ACC112 (cell line): ENCODE data around the gene POLA2.
"Not testable (repeated sequence)": the region's sequence is repeated elsewhere in the genome, so short reads cannot be mapped to it uniquely, and the experiment has no call there.

Source experiments
- H2AFZ ChIP-seq: fragments of 200-600 bp; sonication (generic); one replicate; pipeline ENCODE4 v1.6.0; 2017; ENCODE audit warnings: antibody characterized with exemption, low read length; ENCODE audit not compliant: unreplicated experiment
- H3K27ac ChIP-seq: fragments of 200-600 bp; sonication (generic); 2 replicates; pipeline ENCODE4 v1.5.1; 2014; ENCODE audit warnings: low read depth, mild to moderate bottlenecking, antibody characterized with exemption, low read length, moderate library complexity
- H3K27me3 ChIP-seq: fragments of 200-600 bp; sonication (generic); 2 replicates; pipeline ENCODE4 v1.6.1; 2014; ENCODE audit warnings: mild to moderate bottlenecking, antibody characterized with exemption, low read length, moderate library complexity, mixed read lengths; ENCODE audit not compliant: insufficient read depth
- H3K36me3 ChIP-seq: fragments of 200-600 bp; sonication (generic); 2 replicates; pipeline ENCODE4 v1.6.1; 2016; ENCODE audit warnings: mild to moderate bottlenecking, antibody characterized with exemption, low read length, moderate library complexity, mixed read lengths; ENCODE audit not compliant: insufficient read depth
- H3K4me1 ChIP-seq: fragments of 200-600 bp; sonication (generic); one replicate; pipeline ENCODE4 v1.6.1; 2016; ENCODE audit warnings: low read length, mixed read lengths; ENCODE audit not compliant: insufficient read depth, unreplicated experiment, control insufficient read depth
- H3K4me3 ChIP-seq: fragments of 200-600 bp; sonication (generic); 2 replicates; pipeline ENCODE4 v1.5.1; 2014; ENCODE audit warnings: mild to moderate bottlenecking, low read depth, low read length
- H3K79me2 ChIP-seq: fragments of 200-600 bp; sonication (generic); one replicate; pipeline ENCODE4 v1.6.0; 2016; ENCODE audit warnings: low read length; ENCODE audit not compliant: control insufficient read depth, unreplicated experiment, insufficient read depth

Gene POLA2

GRCh38 chr11:65243797-65244196 is 18.0 kb upstream of the POLA2 start:
- H3K36me3 ChIP-seq: no peaks in the 10 kb centered on the region
- no peak overlapping the region for H3K4me3 ChIP-seq
- no peaks in the 10 kb centered on the region for H3K27me3 ChIP-seq
- no peaks in the 10 kb centered on the region for H3K79me2 ChIP-seq
- no peak overlapping the region for H2AFZ ChIP-seq
- H3K4me1 ChIP-seq: no peaks in the 10 kb centered on the region
- no peak overlapping the region for H3K27ac ChIP-seq

GRCh38 chr11:65245046-65245445 is 16.7 kb upstream of the POLA2 start:
- not testable (repeated sequence) for H3K36me3 ChIP-seq, H3K27ac ChIP-seq, H3K4me3 ChIP-seq, H3K4me1 ChIP-seq, H3K79me2 ChIP-seq, H3K27me3 ChIP-seq, H2AFZ ChIP-seq

- H3K27ac ChIP-seq: no peak overlapping the region
- H3K4me3 ChIP-seq: no peak overlapping the region
- no peaks in the 10 kb centered on the region for H3K79me2 ChIP-seq
- H2AFZ ChIP-seq: no peak overlapping the region
- no peaks in the 10 kb centered on the region for H3K4me1 ChIP-seq
- H3K27me3 ChIP-seq: no peaks in the 10 kb centered on the region
- no peaks in the 10 kb centered on the region for H3K36me3 ChIP-seq
These were observed 15.3 kb upstream of the POLA2 start for GRCh38 chr11:65246506-65246905.

DNA sequence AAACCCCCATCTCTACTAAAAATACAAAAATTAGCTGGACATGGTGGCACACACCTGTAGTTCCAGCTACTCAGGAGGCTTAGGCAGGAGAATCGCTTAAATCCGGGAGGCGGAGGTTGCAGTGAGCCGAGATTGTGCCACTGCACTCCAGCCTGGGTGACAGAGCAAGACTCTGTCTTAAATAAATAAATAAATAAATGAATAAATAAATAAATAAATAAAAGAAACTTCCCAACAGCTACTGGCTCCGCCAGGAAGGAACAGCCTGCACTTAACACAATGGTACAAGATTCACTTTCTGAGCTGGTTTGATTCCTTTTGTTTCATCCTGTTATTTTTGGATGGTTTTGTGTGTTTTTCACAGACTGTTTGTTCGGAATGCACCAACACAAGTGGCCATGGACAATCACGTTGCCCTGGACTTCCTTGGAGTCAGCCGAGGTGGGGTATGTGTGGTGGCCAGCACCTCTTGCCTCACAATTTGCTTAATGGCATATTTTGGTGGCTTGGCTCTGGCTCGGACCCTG is 13.5 kb upstream of the POLA2 start:
- H3K27ac ChIP-seq, H2AFZ ChIP-seq, H3K27me3 ChIP-seq, H3K4me1 ChIP-seq, H3K36me3 ChIP-seq, H3K79me2 ChIP-seq, H3K4me3 ChIP-seq: not testable (repeated sequence)

GRCh38 chr11:65251476-65251875 is 10.3 kb upstream of the POLA2 start:
- Histone ChIP-seq H3K4me1 (peaks cover 4% of the 10 kb centered on the region), H3K27ac (no peak overlapping the region), H3K4me3 (no peak overlapping the region)

GRCh38 chr11:65254724-65255123 is 7.0 kb upstream of the POLA2 start:
- H2AFZ ChIP-seq: no peak overlapping the region
- no peaks in the 10 kb centered on the region for H3K36me3 ChIP-seq
- H3K27me3 ChIP-seq: no peaks in the 10 kb centered on the region
- no peak overlapping the region for H3K27ac ChIP-seq
- H3K79me2 ChIP-seq: no peaks in the 10 kb centered on the region
- peaks cover 4% of the 10 kb centered on the region for H3K4me1 ChIP-seq
- no peak overlapping the region for H3K4me3 ChIP-seq

More at GRCh38 chr11:65251476-65251875, 10.3 kb upstream of the POLA2 start:
- Histone ChIP-seq H3K36me3 (no peaks in the 10 kb centered on the region), H2AFZ (no peak overlapping the region), H3K79me2 (no peaks in the 10 kb centered on the region), H3K27me3 (no peaks in the 10 kb centered on the region)

DNA sequence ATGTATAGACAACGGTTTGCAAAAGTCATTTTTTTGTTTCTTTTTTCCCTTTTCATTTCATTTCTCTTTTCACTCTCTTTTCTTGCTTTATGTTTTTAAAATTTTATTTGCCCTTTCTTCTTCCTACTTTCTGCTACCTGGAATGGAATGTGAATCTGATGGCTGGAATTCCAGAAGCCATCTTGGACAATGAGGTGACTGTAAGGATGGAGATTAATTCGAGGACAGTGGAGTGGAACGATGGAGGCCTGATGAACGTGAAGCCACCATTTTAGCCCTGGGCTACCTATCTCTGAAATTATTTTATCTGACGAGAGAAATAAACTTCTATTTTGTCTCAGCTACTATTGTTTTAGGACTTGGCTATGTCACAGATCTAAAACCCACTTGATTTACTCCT is 2.8 kb upstream of the POLA2 start:
- peaks cover 15% of the 10 kb centered on the region for H3K4me1 ChIP-seq
- H2AFZ ChIP-seq: no peak overlapping the region
- H3K36me3 ChIP-seq: no peaks in the 10 kb centered on the region
- no peak overlapping the region for H3K4me3 ChIP-seq
- peaks cover 21% of the 10 kb centered on the region for H3K79me2 ChIP-seq
- no peak overlapping the region for H3K27ac ChIP-seq
- H3K27me3 ChIP-seq: no peaks in the 10 kb centered on the region

GRCh38 chr11:65260302-65260701 is 1.5 kb upstream of the POLA2 start:
- Histone ChIP-seq H3K36me3 (no peaks in the 10 kb centered on the region), H3K4me3 (no peak overlapping the region), H3K27ac (no peak overlapping the region), H3K79me2 (peaks cover 33% of the 10 kb centered on the region), H2AFZ (no peak overlapping the region), H3K27me3 (no peaks in the 10 kb centered on the region), H3K4me1 (peaks cover 11% of the 10 kb centered on the region)

DNA sequence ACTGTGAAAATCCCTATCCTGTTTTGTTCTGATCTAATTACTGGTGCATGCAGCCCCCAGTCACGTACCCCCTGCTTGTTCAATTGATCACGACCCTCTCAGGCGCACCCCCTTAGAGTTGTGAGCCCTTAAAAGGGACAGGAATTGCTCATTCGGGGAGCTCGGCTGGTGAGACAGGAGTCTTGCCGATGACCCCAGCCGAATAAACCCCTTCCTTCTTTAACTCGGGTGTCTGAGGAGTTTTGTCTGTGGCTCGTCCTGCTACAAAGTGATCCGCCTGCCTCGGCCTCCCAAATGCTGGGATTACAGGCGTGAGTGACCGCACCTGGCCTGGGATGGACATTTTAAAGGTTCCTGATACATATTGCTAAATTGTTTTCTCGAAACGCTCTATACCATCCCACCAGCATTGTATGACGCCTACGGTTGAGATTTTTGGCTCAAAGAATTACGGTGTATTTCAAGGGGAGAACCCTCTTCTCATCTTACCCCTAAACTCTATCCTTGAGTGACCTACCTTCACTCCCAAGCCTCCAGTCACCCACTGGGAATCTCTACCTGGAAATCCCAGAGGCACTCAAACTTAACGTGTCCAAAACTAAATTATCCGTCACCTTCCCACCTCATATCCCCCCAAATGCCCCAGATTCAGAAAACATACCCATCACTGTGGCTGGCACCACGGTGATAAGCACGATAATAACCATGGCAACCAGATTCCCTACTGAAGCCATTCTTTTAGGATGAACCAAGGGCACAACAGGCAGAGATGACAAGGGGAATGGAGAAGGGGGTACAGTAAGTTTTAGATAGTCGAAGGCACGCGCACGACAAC is 789 bp upstream of the POLA2 start:
- H3K27me3 ChIP-seq: no peaks in the 10 kb centered on the region
- peaks cover 11% of the 10 kb centered on the region for H3K4me1 ChIP-seq
- H2AFZ ChIP-seq: peak overlapping the region; percentile 68
- H3K27ac ChIP-seq: peak overlapping the region; percentile 48
- no peaks in the 10 kb centered on the region for H3K36me3 ChIP-seq
- H3K79me2 ChIP-seq: peaks cover 40% of the 10 kb centered on the region
- H3K4me3 ChIP-seq: peak overlapping the region; percentile 89

GRCh38 chr11:65262381-65262680 is 569 bp downstream of the POLA2 start:
- Histone ChIP-seq H3K27ac (peak overlapping the region; percentile 78), H3K4me1 (peaks cover 11% of the 10 kb centered on the region), H3K79me2 (peaks cover 47% of the 10 kb centered on the region), H3K36me3 (no peaks in the 10 kb centered on the region), H2AFZ (peak overlapping the region; percentile 9), H3K4me3 (peak overlapping the region; percentile 89), H3K27me3 (no peaks in the 10 kb centered on the region)

DNA sequence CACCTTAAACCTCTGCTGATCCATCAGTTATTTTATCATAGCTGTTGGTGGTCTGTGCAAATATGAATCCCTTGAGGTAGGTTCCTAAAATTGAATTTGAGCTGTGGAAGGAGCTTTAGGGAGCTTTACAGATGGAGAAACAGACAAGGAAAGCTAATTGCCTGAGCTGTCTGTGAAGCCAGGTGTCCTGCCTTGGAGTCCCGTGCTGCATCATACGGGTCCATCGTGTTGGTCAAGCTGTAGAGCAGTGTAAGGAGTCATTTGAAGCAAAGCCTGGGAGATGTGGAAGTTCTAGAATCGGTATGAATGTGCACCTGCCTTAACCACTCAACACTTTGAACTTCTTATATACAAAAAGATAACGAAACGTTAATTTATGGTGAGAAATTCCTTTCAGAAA is 1.0 kb downstream of the POLA2 start:
- Histone ChIP-seq H2AFZ (no peak overlapping the region), H3K4me3 (peak overlapping the region; percentile 89), H3K79me2 (peaks cover 47% of the 10 kb centered on the region), H3K4me1 (peaks cover 11% of the 10 kb centered on the region), H3K36me3 (no peaks in the 10 kb centered on the region), H3K27me3 (no peaks in the 10 kb centered on the region), H3K27ac (peak overlapping the region; percentile 78)
